Measurements from ENCODE around the gene TNFRSF19.

TNFRSF19 gene

DNA sequence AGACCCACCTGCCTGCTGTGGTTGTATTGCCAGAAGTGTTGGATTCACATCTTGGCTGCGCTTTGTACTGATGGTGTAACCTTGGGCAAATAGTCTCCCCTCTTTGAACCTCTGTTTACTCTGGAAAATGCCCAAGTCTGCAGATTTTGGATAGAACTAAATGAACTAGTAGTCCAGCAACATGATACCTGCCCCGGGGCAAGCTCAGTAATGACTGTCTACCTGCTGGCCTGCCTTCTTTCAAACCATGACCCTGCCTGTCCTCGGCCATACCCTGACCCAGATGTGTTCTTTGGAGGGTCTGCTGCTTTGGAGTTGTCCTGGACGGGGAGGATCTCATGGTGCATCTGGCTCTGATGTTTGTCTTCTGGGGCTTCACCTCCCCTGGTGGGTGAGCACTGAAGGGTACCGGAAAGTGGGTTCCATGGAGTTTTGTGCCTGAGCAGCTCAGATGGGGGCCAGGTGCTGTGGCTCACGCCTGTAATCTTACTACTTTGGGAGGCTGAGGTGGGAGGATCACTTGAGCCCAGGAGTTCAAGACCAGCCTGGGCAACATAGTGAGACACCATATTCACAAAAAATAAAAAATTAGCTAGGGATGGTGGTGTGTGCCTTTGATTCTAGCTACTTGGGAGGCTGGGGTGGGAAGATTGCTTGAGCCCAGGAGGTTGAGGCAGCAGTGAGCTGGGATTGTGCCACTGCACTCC lies 59.5 kb downstream of the TNFRSF19 start:
- no peak for DNase-seq

DNA sequence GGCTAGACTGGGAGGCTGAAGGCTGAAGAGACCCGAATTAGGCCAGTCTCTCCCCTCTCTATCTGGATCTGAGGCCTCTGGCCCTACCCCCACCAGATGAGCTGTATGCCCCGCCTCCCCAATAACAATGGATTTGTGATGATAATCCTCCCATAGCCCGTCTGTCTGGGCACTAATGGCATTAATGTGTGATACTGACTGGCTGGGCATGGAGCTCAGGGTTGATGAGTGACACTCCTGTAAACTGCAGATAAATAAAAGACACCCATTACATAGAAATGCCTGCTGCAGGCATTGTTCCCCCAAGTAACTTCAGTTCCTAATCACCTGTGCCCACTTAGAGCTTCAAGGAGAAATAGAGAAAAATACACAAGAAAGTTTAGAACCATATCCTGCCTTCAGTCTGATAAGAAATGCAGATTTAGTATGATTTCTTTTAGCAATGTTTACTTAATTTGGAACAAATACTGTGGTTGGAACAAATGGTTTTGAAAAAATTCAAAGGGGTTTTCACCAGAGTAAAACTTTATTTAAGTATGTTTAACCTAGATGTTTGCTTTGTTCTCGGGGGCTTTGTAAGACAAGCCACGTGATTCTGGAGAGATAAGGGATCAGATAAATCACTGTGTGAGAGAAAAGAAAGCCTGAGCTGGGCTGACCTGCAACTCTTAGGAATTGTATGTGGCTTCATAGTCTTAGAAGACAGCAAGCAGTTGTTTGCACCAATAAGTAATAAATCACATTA lies 60.3 kb downstream of the TNFRSF19 start:
- no peak for DNase-seq

DNA sequence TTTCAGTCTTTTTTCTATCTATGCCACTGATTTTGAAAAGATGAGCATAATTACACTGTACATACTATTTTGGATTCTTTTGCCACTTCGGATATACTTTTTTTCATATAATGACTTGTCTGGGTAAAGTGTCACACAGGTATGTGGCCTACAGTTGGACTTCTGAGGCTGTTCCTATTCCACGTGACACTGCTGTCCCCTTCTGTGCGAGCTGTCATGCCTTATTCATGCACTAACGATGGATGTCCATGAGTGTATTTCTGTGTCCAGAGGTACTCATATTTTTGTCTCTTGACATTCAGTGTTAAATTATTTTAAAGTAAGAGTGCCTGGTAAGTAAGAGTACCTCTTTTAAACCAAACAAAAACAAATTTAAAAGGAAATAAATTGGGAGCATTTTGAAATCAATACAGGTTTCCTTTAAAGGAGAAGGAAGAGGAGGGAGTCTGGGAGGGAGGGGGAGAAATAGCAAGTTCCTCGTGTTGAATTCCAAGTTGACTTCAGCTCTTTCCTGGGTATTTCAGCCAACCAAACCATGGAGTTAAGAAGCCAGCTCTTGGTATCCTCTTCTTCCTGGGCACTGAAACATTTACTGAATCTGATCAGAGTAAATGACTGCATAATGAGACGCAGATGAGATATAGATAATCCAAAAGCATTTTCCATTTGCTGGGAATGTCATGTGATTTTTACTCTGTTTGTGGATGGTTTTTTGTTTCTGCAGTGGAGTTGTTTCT lies 61.3 kb downstream of the TNFRSF19 start:
- DNase-seq, result no peak

DNA sequence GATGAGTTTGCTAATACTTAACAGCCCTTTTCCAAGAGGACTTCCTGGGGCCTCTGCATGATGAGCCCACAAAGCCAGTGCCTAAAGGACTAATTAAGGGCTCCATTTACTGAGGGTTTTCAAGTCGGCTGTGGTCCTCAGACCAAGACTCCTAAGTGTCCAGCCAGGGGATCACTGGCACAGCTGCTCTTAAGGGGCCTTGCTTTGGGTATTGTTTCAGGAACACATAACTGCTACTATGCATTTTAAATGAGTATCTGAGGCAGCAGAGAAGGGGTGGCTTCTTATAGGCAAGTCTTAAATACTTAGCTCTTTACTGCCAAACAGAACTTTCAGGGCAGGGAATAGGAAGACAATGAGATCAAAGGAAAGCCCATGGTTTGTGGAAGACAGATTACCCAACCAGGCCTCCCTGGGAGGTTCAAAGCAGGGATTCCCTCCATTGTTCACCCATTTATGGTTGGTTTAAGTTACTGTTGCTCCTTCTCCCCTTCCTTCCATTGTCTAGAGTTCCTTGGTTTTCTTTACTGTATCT lies 61.9 kb downstream of the TNFRSF19 start:
- no peak for DNase-seq

DNA sequence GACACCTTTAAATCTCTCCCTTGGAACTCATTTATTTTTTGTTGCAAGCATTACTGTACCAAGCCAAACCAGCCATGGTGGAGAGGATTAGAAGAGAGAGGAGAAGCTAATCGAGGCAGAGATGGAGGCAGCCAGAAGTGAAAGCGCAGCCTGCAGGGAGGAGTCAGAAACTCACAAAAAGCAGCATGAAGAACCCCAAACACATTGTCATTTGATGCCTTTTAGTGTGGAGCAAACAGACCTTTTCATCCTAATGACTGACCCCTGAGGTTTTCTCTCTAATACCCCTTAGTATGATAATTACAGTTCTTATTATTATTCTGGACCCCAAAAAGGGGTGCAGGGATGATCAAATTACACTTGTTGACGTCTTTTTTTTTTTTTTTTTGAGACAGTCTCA lies 62.5 kb downstream of the TNFRSF19 start:
- DNase-seq, result no peak

DNA sequence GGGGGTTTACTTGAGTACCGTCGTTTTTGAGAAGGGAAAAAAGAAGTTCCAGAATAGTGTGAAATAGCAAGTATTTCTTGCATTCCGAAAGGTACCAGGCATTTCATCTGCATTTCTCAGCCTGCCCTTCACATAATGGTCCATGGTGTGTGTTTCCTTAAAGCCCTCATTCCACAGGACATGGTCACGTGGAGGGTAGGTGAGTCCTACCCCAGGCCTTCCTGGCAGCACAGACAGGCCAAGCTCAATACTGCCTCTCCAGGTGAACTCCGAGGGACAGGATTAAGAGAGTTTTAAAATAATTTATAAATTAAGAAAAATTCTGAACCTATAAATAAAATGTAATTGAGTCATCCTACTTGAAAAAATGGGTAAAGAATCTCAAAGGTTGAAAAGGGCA lies 64.7 kb downstream of the TNFRSF19 start:
- no peak for DNase-seq

DNA sequence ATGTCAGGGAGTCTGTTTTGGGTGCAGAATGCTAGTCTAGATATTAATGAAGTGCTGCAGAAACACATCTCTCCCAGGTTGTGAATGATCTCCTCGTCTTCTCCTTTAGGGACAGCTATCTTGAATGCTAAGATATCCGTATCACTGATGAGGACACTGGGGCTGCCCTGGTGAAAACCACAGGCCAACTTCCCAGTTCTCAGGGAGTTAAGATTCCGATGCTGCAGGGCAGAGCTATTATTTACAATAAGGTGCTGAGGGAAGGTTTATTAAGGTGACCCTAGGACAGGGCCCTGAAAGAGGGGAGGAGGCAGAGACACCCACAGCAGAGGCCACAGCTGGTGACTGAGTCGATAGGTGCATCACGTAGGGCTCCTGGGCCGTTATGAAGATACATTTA lies 66.1 kb downstream of the TNFRSF19 start:
- no peak for DNase-seq

DNA sequence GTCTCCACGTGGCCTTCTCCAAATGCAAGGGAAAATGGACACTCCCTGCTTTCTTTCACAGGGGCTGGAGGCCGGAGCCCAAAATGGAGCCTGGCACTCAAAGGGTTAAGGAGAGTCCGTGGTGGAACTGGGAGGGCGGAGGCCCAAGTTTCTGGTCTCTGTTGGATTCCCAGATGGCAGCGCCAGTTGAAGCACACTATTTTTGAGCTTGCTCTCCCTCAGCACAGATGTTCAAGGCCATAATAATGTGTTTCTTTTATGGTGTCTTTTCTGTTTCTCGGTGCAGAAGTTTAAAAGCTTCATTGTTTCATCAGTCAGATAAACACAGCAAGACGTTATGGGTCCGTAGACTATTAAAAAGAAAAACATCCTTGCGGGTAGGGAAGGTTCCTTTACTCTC lies 67.6 kb downstream of the TNFRSF19 start:
- no peak for DNase-seq

DNA sequence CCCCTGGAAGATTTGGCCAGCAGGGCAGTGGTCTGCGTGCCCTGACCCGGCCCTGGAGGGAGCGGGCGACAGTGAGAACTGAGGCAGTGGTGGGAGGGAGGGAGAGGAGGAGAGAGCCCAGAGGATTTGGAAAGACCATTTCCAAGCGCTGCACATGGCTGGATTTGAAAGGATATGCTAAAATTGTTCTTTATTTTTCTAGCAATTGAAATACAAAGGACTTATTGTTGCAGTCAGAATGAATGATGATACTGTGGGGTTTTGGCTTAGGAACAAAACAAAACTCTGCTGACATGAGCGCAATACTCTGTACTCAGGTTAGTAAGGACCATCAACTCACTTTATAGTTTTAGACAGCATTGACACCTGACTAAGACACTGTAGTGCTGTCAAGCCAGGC lies 69.5 kb downstream of the TNFRSF19 start:
- DNase-seq, result no peak

DNA sequence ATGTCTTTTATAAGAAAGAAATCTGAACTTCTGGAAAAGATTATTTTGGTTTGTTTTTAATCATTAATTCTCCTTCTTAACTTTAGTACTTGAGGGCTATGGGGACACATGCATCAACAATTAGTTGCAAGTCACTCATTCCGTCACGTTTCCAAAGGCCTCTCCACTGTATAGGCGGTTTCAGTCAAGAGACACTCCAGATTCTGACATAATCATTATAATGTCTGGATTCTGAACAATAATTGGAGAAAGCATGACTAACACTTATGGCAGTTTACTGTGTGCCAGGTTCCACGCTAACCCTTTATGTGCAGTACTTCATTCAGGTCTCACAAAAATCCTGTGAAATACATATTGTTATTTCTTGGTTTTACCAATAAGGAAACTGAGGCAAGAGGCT lies 71.9 kb downstream of the TNFRSF19 start:
- DNase-seq, result no peak

DNA sequence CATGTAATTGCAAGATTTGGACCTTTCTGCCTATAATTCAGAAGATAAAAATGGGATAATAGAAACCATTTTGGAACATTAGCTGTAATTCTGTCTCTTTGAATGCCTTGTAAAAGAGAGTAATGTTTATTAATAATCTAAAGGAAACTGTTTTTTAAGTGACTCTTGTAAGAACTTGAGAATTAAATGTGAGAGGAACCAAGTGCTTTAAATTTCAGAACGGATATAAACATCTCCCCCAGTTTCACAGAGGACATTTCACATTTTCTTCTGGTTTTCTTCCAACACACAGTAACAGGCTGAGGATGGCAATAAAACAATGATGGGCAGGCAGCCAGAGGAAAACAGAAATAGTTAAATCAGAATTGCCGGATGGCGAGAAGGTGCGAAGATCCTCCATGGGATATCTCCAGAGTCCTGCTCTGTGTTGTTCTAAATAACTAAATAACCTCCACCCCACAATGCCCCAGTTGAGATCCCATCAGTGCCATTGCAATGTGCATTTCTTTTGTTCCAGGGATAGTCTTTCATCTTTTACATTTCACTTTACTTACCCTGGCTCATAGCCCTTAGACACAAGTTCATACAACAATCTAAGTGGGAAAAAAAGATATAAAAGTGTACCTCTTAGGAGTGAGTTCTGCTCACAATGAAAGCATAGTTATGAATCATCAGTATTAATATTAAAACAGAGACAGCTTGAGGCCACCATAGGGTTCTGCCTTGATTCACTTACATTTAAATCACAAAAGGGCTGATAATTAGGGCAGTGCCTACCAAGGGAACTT lies 73.3 kb downstream of the TNFRSF19 start:
- DNase-seq, result no peak

DNA sequence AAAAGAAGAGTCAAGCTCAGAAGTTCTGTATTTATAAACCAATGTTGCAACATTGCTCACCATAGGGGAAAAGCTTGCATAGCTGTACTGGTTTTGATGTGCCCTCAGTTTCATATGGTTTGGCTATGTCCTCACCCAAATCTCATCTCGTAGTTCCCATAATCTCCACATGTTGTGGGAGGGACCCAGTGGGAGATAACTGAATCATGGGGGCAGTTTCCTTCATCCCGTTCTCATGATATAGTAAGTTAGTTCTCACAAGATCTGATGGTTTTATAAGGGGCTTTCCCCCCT lies 73.9 kb downstream of the TNFRSF19 start:
- DNase-seq, result no peak

DNA sequence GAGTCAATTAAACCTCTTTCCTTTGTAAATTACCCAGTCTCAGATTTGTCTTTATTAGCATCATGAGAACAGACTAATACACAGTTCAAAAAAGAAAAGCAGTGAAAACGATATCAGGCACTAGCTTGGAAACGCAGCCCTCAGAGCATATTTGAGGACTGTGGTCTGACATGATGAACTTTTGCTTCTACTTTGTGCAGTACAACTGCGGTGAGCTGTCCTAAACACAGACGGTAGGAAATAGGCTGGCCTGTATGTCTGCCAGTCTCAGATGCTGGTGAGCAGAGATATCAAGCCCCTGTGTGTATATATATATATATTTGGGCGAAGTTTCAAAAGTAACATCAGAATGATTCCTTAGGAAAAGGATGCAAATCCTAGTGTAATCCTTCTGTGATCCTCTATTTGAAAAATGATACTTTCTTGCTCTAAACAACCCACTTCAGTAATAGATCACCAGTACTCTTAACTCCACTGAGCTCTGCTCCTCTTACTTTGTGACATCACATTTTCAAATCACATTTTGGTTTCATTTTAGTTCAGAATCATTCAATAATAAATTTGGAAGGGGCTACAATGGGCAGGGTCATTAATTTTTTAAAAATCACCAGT lies 74.4 kb downstream of the TNFRSF19 start:
- DNase-seq, result no peak

DNA sequence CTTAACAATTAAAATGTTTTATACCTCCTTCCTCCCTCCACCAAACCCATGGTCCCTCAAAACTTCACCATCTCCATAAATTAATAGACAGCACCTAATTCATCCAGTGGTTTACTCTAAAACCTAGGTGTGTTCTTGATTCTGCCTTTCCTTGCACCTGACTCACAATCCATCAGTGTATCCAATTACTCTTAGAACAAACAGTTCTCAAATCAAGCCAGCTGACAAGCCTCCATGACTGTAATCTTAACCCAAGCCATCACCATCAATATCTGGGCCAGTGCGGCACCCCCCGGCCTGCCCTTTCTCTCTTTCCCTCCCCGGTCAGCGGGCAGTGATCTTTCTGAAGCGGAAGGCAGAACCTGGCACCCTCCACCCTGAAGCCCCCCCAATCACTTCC lies 75.6 kb downstream of the TNFRSF19 start:
- no peak for DNase-seq

DNA sequence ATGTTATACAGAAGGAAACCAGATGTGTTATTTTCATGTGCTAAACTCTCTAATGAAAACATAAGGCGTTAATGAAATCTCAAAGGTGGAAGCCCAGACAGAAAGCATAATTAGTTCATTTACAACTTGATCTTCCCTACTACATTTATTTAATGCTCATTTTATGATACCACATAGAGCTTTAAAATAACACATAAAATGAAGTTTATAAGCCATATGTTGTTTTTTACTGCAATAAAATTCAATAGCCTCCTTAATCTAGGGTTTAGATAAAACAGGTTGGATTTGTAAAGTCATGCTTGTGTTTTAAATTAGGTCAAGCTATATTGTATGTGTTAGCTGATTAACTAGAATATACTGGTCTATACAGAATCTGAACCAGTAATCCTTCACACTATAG lies 81.2 kb downstream of the TNFRSF19 start:
- no peak for DNase-seq

DNA sequence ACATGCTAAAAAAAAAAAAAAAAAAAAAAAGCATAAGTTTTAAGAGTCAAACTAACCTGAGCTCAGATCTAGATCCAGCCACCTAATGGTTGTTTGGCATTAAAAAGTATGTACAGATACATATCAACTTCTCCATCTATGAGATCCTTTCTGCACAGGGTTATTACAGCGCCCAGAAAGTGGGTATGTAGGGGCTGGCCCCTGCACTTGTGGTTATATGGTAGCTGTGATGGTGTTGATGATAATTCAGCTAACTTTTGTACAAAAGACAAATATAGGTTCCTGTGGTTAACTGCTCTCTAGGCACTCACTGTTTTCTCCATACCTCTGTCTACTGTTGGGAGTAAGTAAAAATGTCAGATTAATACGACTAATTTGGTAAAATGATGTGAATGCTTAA lies 81.7 kb downstream of the TNFRSF19 start:
- no peak for DNase-seq

DNA sequence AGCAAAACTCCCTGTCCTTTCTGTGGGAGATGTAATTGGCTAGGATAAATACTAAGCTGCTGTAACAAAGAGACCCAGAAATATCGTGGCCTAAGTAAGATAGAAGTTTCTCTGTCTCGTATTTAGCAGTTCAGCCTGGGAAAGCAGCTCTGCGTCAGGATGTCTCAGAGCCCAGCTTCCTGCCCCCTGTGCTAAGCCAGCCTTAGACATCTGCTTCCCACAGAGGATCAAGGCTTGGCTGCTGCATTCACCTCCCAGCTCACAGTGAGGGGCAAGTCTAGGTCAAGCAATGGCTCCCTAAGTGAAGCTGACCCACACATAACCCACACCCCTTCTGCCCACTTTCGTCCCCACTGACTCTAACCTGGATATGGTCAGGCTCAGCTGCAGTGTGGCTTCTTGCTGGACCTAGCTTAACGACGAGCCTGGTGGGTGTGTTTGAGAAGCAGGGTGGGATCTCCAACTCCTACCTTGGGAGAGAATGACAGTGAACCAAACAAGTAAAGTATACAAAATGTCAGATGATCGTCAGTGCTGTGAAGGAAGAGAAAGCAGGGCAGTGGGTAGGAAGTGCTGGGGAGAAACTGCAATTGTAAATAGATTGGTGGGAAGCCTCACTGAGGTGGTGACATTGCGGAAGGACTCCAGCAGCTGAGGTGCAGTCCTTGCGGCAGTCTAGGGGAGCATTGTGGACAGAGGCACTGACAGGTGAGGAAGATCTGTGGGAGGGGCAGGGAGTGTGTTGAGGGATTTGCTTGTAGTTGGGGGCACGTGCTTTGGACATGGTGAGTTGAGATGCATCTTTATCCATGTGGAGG lies 82.9 kb downstream of the TNFRSF19 start:
- no peak for DNase-seq

DNA sequence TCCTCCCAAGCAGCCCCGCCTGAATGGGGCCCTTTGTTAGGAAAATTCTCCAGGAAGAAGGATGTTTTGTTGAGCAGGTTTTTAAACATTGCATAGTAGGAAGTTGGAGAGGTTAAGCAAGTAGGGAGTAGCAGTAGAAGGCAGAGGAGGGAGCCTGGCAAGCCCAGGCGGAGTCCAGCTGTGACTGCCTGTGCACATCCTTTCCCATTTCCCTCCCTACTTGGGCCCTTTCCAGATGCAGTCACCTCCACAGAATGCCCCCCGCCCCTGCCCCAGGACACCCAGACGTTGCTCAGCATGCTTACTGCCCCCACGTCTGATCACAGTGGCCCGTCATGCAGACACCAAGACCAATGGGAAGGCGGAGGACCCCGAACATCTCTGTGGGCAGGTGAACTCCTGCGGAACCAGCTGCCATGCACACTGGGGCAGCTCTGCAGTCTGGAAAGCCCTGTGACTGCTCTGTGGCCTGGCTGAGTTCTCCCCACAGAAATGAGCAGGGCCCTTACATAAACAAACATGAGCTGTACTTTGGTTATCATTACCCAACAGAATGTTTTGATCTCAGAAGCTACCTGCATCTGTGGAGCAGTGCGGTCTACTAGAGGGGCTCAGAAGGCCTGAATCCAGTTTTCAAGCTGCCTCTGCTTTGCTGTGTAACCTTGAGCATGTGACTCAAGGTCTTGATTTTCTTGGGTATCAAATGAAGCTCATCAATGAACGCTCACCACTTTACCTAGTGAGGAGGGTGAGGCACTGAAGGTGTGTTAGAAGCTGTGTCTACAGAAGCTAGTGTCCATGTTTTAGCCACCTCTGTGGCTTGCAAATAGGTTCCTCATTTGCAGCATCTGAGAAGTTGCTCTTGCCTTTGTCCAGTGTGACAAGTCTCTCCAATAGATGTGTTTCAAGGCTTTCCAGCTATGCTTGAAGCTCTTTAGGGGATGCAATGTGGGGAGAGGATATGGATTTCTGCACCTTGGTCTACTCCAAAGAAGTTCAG lies 84.2 kb downstream of the TNFRSF19 start:
- no peak for DNase-seq

DNA sequence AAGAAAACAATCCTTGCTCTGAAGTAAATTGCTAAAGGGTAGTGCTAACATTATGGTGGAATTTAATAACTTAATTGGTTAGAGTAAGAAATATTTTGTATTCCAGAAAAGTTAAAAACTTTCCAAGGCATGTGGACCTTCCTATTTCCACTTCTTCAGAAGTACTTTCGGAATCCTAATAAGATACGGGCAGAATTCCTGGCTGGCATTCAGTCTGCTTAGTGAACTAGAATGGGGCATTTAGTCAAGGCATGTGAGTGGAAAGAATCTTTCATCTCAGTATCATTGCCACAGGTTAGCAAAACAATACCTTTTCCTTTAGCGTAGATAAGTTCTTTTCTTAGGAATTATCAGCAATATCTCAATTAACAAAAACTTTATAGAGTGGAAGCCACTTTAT lies 85.1 kb downstream of the TNFRSF19 start:
- DNase-seq, result no peak

DNA sequence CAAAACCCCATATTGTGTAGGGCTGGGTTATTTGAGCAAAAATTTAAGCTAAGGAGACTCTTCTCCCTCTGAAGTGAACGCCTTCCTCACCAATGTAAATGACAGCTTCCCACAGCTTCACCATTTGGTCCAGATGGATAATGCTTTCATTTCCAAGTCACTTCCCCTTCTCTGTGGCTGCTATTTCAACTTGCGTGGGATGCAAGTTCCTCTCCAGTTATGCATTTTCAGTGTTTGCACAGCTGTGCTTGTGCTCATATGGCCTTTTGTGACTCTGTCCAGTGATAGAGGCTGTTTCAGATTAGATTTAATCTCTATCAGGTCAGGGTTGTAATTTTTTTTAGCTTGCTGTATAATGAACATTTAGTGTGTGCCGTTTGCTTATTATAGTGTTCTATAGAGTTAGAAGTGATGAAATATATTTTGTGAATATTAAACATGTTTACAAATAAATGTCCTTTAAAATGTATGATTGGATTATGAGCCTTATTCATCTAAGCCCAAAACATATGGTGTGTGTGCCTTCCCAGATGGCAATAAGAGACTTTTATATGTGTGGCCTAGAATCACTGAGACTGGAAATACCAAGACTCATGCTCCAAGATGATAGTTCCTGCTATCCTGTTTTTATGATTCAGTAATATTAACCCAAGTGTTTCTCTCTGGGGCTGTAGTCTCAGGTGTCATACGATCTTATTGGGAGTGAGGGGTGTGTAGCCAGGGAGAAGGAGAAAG lies 86.6 kb downstream of the TNFRSF19 start:
- DNase-seq, result no peak

Measured in activated effector memory CD4-positive, alpha-beta T cell treated with anti-CD3 and anti-CD28 coated beads, Interleukin-2, amount 50 U/mL, for 16 hours (primary cell).